HepG2 (cell line): ENCODE data around the gene LRRC25. TPM values are rescaled to one million over a fixed set of nuclear protein-coding genes. Genes with fewer than 3 reads are reported as not detected.

Source experiments
- ARNT2 ChIP-seq: sonication (generic); formaldehyde crosslinking; IDR thresholded peaks from 2 replicates; pipeline ENCODE4 v1.8.0; 2022; ENCODE audit warnings: mild to moderate bottlenecking, low read depth, missing genetic modification reagents, moderate library complexity
- CTCF ChIP-seq: sonication (generic); formaldehyde crosslinking; IDR thresholded peaks from 2 replicates; pipeline ENCODE4 v1.5.0; 2020; ENCODE audit warnings: mild to moderate bottlenecking, missing genetic modification reagents, moderate library complexity
- DRAP1 ChIP-seq: IDR thresholded peaks from 2 replicates; pipeline ENCODE4 v1.6.1; 2016; ENCODE audit warnings: missing genetic modification reagents, missing compliant biosample characterization
- HNRNPL ChIP-seq: fragments of 200-400 bp; formaldehyde crosslinking; IDR thresholded peaks from 2 replicates; pipeline ENCODE4 v1.6.1; 2017; ENCODE audit warnings: mild to moderate bottlenecking, low read depth, low read length
- KAT7 ChIP-seq: IDR thresholded peaks from 2 replicates; pipeline ENCODE4 v1.6.1; 2018; ENCODE audit warnings: borderline replicate concordance, missing compliant biosample characterization
- KLF6 ChIP-seq: IDR thresholded peaks from 2 replicates; pipeline ENCODE4 v1.8.0; 2016; ENCODE audit warnings: missing biosample characterization, missing genetic modification reagents
- MAFG ChIP-seq: sonication (generic); formaldehyde crosslinking; IDR thresholded peaks from 2 replicates; pipeline ENCODE4 v1.5.1; 2020; ENCODE audit warnings: mild to moderate bottlenecking, missing genetic modification reagents
- MBNL3 ChIP-seq: fragments of 250-450 bp; sonication (Bioruptor Pico); conservative IDR thresholded peaks from 2 replicates; pipeline ENCODE4 v1.8.0; 2022; ENCODE audit warnings: mild to moderate bottlenecking, inconsistent platforms
- MTERF4 ChIP-seq: sonication (generic); formaldehyde crosslinking; IDR thresholded peaks from 2 replicates; pipeline ENCODE4 v1.8.0; 2023; ENCODE audit warnings: mild to moderate bottlenecking, missing genetic modification reagents
- PHF5A ChIP-seq: IDR thresholded peaks from one replicate; pipeline ENCODE4 v1.6.1; 2018; ENCODE audit warnings: low read depth, missing genetic modification reagents; ENCODE audit not compliant: unreplicated experiment
- RAD51 ChIP-seq: fragments of 450-650 bp; IDR thresholded peaks from 2 replicates; pipeline ENCODE4 v1.6.1; 2016; ENCODE audit warnings: borderline replicate concordance
- RFXAP ChIP-seq: sonication (generic); formaldehyde crosslinking; IDR thresholded peaks from 2 replicates; pipeline ENCODE4 v1.4.0; 2020; ENCODE audit warnings: missing genetic modification reagents, borderline replicate concordance
- RNF219 ChIP-seq: sonication (generic); formaldehyde crosslinking; IDR thresholded peaks from 2 replicates; pipeline ENCODE4 v1.5.0; 2020; ENCODE audit warnings: mild to moderate bottlenecking, missing genetic modification reagents
- SMYD3 ChIP-seq: sonication (generic); formaldehyde crosslinking; IDR thresholded peaks from 2 replicates; pipeline ENCODE4 v1.8.1; 2023; ENCODE audit warnings: mild to moderate bottlenecking, missing genetic modification reagents
- TFAP4 ChIP-seq: sonication (generic); IDR thresholded peaks from 2 replicates; pipeline ENCODE4 v1.6.1; 2016; ENCODE audit warnings: low read depth, borderline replicate concordance
- ZFP1 ChIP-seq: IDR thresholded peaks from 2 replicates; pipeline ENCODE4 v1.6.1; 2016
- ZNF12 ChIP-seq: sonication (generic); formaldehyde crosslinking; IDR thresholded peaks from 2 replicates; pipeline ENCODE4 v1.5.0; 2020; ENCODE audit warnings: missing genetic modification reagents
- ZNF138 ChIP-seq: sonication (generic); formaldehyde crosslinking; IDR thresholded peaks from 2 replicates; pipeline ENCODE4 v1.5.0; 2020; ENCODE audit warnings: mild to moderate bottlenecking, low read depth, missing genetic modification reagents
- ZNF230 ChIP-seq: sonication (generic); formaldehyde crosslinking; IDR thresholded peaks from 2 replicates; pipeline ENCODE4 v1.4.0; 2020; ENCODE audit warnings: mild to moderate bottlenecking, missing genetic modification reagents
- ZNF253 ChIP-seq: sonication (generic); formaldehyde crosslinking; IDR thresholded peaks from 2 replicates; pipeline ENCODE4 v1.8.0; 2022; ENCODE audit warnings: mild to moderate bottlenecking, missing genetic modification reagents, borderline replicate concordance
- ZNF382 ChIP-seq: sonication (generic); formaldehyde crosslinking; IDR thresholded peaks from 2 replicates; pipeline ENCODE4 v1.5.0; 2020; ENCODE audit warnings: missing genetic modification reagents, mild to moderate bottlenecking, borderline replicate concordance
- ZNF549 ChIP-seq: sonication (generic); formaldehyde crosslinking; IDR thresholded peaks from 2 replicates; pipeline ENCODE4 v1.5.0; 2020; ENCODE audit warnings: missing genetic modification reagents
- ZNF607 ChIP-seq: sonication (generic); formaldehyde crosslinking; IDR thresholded peaks from 2 replicates; pipeline ENCODE4 v1.5.1; 2020; ENCODE audit warnings: missing genetic modification reagents, mild to moderate bottlenecking, borderline replicate concordance
- ZNF768 ChIP-seq: sonication (generic); formaldehyde crosslinking; IDR thresholded peaks from 2 replicates; pipeline ENCODE4 v1.4.0; 2020; ENCODE audit warnings: missing genetic modification reagents
- polyA plus RNA-seq, 8 experiments: library from polyadenylated mRNA; depleted of rRNA in 3 of 8; stranded (reverse) in 7 of 8; unstranded in 1 of 8; fragments of >200 nt; fragmentation: Illumina TruSeq in 4 of 8; extraction: Trizol in 4 of 8; gene quantifications; 2 replicates each; pipeline versions ENCODE4 v1.2.1 to v1.2.3, GENCODE V29; 2011 to 2016; ENCODE audit warnings: low read depth in 4 of 8, missing spikeins in 1 of 8, mixed read lengths in 1 of 8; ENCODE audit not compliant: insufficient read depth in 1 of 8
- total RNA-seq, 5 experiments: library from RNA; depleted of rRNA; stranded (reverse); fragments of >200 nt; fragmentation: Illumina TruSeq; extraction: Trizol; gene quantifications; 2 replicates each; pipeline ENCODE4 v1.2.3, GENCODE V29; 2016; ENCODE audit warnings: low read depth in 1 of 5

LRRC25 gene
- total and polyA plus RNA-seq, 2 of the 13 experiments (the other 11 are each of a cell fraction or from before 2014, with no cell fraction given): 0.13 to 0.53 TPM

- TF ChIP-seq ZFP1 (no peak), ZNF230 (CRISPR knock-in tag) (no peak), TFAP4 (0 out of 2 replicates have a peak, but pooled peaks have one; percentile 8), MTERF4 (CRISPR knock-in tag) (no peak), MBNL3 (CRISPR knock-in tag) (no peak), CTCF (CRISPR knock-in tag) (no peak; the same call in 1 of the 2 replicates), ZNF138 (CRISPR knock-in tag) (no peak), DRAP1 (no peak), ZNF12 (CRISPR knock-in tag) (no peak), ZNF549 (CRISPR knock-in tag) (no peak), HNRNPL (peak; percentile 54; the same call in 1 of the 2 replicates), MAFG (no peak), ZNF253 (CRISPR knock-in tag) (no peak; the same call in 1 of the 2 replicates), RFXAP (CRISPR knock-in tag) (no peak), KLF6 (CRISPR knock-in tag) (0 out of 2 replicates have a peak, but pooled peaks have one; percentile 9), SMYD3 (CRISPR knock-in tag) (0 out of 2 replicates have a peak, but pooled peaks have one; percentile 42), ARNT2 (CRISPR knock-in tag) (0 out of 2 replicates have a peak, but pooled peaks have one; percentile 50), PHF5A (CRISPR knock-in tag) (no peak), KAT7 (no peak), ZNF768 (CRISPR knock-in tag) (no peak), ZNF607 (CRISPR knock-in tag) (peak; percentile 48), ZNF382 (CRISPR knock-in tag) (no peak), RNF219 (CRISPR knock-in tag) (peak; percentile 38; the same call in 1 of the 2 replicates), RAD51 (no peak)
Measured at GRCh38 chr19:18386543-18387271, 10.7 kb downstream of the LRRC25 start (continued).
